GM23338 (cell line): ENCODE data around the gene PKNOX2. TPM values are rescaled to one million over a fixed set of nuclear protein-coding genes. Genes with fewer than 3 reads are reported as not detected.

Experiments
- ATAC-seq: fragments of 200-7000 bp; cut with Tn5 transposase; 3 replicates; pipeline ENCODE4 v1.9.1; 2020
- DNase-seq: peaks from one replicate; pipeline ENCODE4 v3.0.0-alpha.2; 2015; ENCODE audit warnings: low spot score
- H2AFZ ChIP-seq: fragments of 200-600 bp; sonication (generic); 2 replicates; pipeline ENCODE4 v1.8.0; 2016; ENCODE audit warnings: antibody characterized with exemption, mild to moderate bottlenecking, moderate library complexity
- H3F3A ChIP-seq: fragments of 200-600 bp; sonication (generic); replicated peaks from 2 replicates; pipeline ENCODE4 v1.8.0; 2017; ENCODE audit warnings: antibody characterized with exemption, mixed run types, low read depth
- H3K27ac ChIP-seq: fragments of 200-600 bp; sonication (generic); 2 replicates; pipeline ENCODE4 v1.6.1; 2016; ENCODE audit warnings: low read depth
- H3K27me3 ChIP-seq: fragments of 200-600 bp; sonication (generic); 2 replicates; pipeline ENCODE4 v1.8.0; 2016; ENCODE audit warnings: mild to moderate bottlenecking, mixed run types, moderate library complexity; ENCODE audit not compliant: insufficient read depth
- H3K36me3 ChIP-seq: fragments of 200-600 bp; sonication (generic); 2 replicates; pipeline ENCODE4 v1.8.0; 2016; ENCODE audit warnings: mild to moderate bottlenecking; ENCODE audit not compliant: insufficient read depth
- H3K4me1 ChIP-seq: fragments of 200-600 bp; sonication (generic); 2 replicates; pipeline ENCODE4 v1.8.0; 2016; ENCODE audit warnings: mild to moderate bottlenecking, moderate library complexity; ENCODE audit not compliant: insufficient read depth
- H3K4me2 ChIP-seq: fragments of 200-600 bp; sonication (generic); 2 replicates; pipeline ENCODE4 v1.7.1; 2017; ENCODE audit warnings: mixed run types
- H3K4me3 ChIP-seq: fragments of 200-600 bp; sonication (generic); 2 replicates; pipeline ENCODE4 v1.6.1; 2016; ENCODE audit warnings: mixed run types
- H3K79me2 ChIP-seq: fragments of 200-600 bp; sonication (generic); replicated peaks from 2 replicates; pipeline ENCODE4 v1.8.0; 2017; ENCODE audit warnings: mild to moderate bottlenecking; ENCODE audit not compliant: insufficient read depth
- H3K9me2 ChIP-seq: fragments of 200-600 bp; sonication (generic); 2 replicates; pipeline ENCODE4 v1.8.0; 2017; ENCODE audit not compliant: insufficient read depth
- H4K20me1 ChIP-seq: fragments of 200-600 bp; sonication (generic); replicated peaks from 2 replicates; pipeline ENCODE4 v1.8.0; 2017; ENCODE audit warnings: mild to moderate bottlenecking; ENCODE audit not compliant: insufficient read depth
- H3K27ac Mint-ChIP-seq: 2 replicates; pipeline ENCODE4 v1.8.0; 2020; ENCODE audit warnings: inconsistent platforms, mild to moderate bottlenecking, moderate library complexity, mixed read lengths
- H3K27me3 Mint-ChIP-seq: 3 replicates; pipeline ENCODE4 v1.8.0; 2022; ENCODE audit warnings: low read depth, mild to moderate bottlenecking, moderate library complexity, mixed read lengths, inconsistent platforms; ENCODE audit not compliant: insufficient read depth, poor library complexity
- H3K36me3 Mint-ChIP-seq: 3 replicates; pipeline ENCODE4 v1.8.0; 2021; ENCODE audit warnings: low read depth, mild to moderate bottlenecking, inconsistent platforms, moderate library complexity, mixed read lengths
- H3K4me1 Mint-ChIP-seq: 3 replicates; pipeline ENCODE4 v1.8.0; 2020; ENCODE audit warnings: mild to moderate bottlenecking, inconsistent platforms, mixed read lengths
- H3K4me3 Mint-ChIP-seq: 3 replicates; pipeline ENCODE4 v1.8.0; 2021; ENCODE audit warnings: moderate library complexity, mild to moderate bottlenecking, inconsistent platforms, mixed read lengths
- H3K9me3 Mint-ChIP-seq: 3 replicates; pipeline ENCODE4 v1.8.0; 2020; ENCODE audit warnings: moderate library complexity, mild to moderate bottlenecking, inconsistent platforms, mixed read lengths
- CREB1 ChIP-seq: fragments of 250-450 bp; sonication (Bioruptor Pico); IDR thresholded peaks from 2 replicates; pipeline ENCODE4 v1.5.0; 2020; ENCODE audit warnings: low read depth, mild to moderate bottlenecking, moderate library complexity
- CTCF ChIP-seq, 2 experiments: fragments of 200-600 bp in 1 of 2; sonication (generic) in 1 of 2; conservative IDR thresholded peaks; 2 replicates each; pipeline versions ENCODE4 v1.5.1 to v1.6.1; 2016 to 2017; ENCODE audit warnings: antibody characterized with exemption in 2 of 2, low read depth in 2 of 2, mild to moderate bottlenecking in 2 of 2, moderate library complexity in 1 of 2
- EZH2 ChIP-seq: fragments of 200-600 bp; sonication (generic); IDR thresholded peaks from one replicate; pipeline ENCODE4 v1.8.0; 2017; ENCODE audit warnings: antibody characterized with exemption, mild to moderate bottlenecking, low read depth; ENCODE audit not compliant: unreplicated experiment
- EZH2phosphoT487 ChIP-seq: fragments of 200-600 bp; sonication (generic); IDR thresholded peaks from one replicate; pipeline ENCODE4 v1.8.1; 2018; ENCODE audit warnings: antibody characterized with exemption; ENCODE audit not compliant: unreplicated experiment
- JUNB ChIP-seq: IDR thresholded peaks from one replicate; pipeline ENCODE4 v1.6.1; 2016; ENCODE audit warnings: antibody characterized with exemption; ENCODE audit not compliant: unreplicated experiment
- NANOG ChIP-seq: IDR thresholded peaks from 2 replicates; pipeline ENCODE4 v1.6.1; 2016; ENCODE audit warnings: antibody characterized with exemption, borderline replicate concordance
- POLR2AphosphoS5 ChIP-seq: IDR thresholded peaks from 2 replicates; pipeline ENCODE4 v1.6.1; 2016; ENCODE audit warnings: antibody characterized with exemption, low read depth
- REST ChIP-seq: IDR thresholded peaks from one replicate; pipeline ENCODE4 v1.6.1; 2018; ENCODE audit warnings: antibody characterized with exemption; ENCODE audit not compliant: unreplicated experiment
- STAT1 ChIP-seq: IDR thresholded peaks from one replicate; pipeline ENCODE4 v1.6.1; 2016; ENCODE audit warnings: antibody characterized with exemption; ENCODE audit not compliant: unreplicated experiment
- ZNF114 ChIP-seq: fragments of 250-450 bp; sonication (Bioruptor Pico); IDR thresholded peaks from 2 replicates; pipeline ENCODE4 v1.5.0; 2020; ENCODE audit warnings: mild to moderate bottlenecking, moderate library complexity
- ZNF331 ChIP-seq: fragments of 250-450 bp; sonication (Bioruptor Pico); IDR thresholded peaks from 2 replicates; pipeline ENCODE4 v1.5.0; 2020; ENCODE audit warnings: low read depth, mild to moderate bottlenecking, moderate library complexity
- ZNF462 ChIP-seq: fragments of 250-450 bp; sonication (Bioruptor Pico); IDR thresholded peaks from 2 replicates; pipeline ENCODE4 v1.5.0; 2020; ENCODE audit warnings: mild to moderate bottlenecking, moderate library complexity
- polyA plus RNA-seq: library from polyadenylated mRNA; unstranded; fragments of >200 nt; fragmentation: Nextera tagmentation; extraction: Ambion mirVana; gene quantifications from 2 replicates; pipeline ENCODE4 v1.2.1, GENCODE V29; 2016
- total RNA-seq: library from RNA; depleted of rRNA; stranded (reverse); fragments of >200 nt; shearing (Covaris generic); gene quantifications from 2 replicates; pipeline ENCODE4 v1.2.3, GENCODE V29; 2014
- TF ChIP-seq, protein P1 (sequence below): IDR thresholded peaks from 2 replicates; pipeline ENCODE4 v1.6.1; 2016; ENCODE audit warnings: antibody characterized with exemption

The PKNOX2 gene
- total and polyA plus RNA-seq, 2 experiments from 2014 or later, result 0.42 to 0.83 TPM

DNA sequence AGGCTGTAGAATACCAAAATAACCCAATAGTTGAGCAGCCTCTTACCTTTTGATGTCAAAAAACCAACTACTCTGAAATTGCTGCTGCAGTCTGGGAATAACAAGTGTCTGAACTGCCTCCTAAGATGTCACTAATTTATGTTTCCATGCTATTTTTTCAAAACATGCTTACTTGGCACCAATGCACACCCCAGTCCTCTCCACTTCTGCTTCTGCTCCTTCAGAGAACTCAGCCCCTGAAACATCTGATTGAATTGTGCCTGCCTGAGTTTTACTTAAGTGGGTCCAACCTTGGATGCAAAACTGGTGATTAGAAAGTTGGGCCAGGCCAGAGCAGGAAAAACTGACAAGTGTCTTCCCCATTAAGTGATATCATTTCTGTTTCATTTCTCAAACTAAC is 28.6 kb upstream of the PKNOX2 start (continued):
- no peak for TF ChIP-seq POLR2AphosphoS5

GRCh38 chr11:125138966-125139365 is 25.6 kb upstream of the PKNOX2 start:
- Mint-ChIP-seq H3K27me3 (peaks cover 48% of the 10 kb centered on the region), H3K4me3 (no peak overlapping the region), H3K4me1 (peaks cover 49% of the 10 kb centered on the region), H3K9me3 (no peaks in the 10 kb centered on the region), H3K27ac (no peak overlapping the region), H3K36me3 (no peaks in the 10 kb centered on the region)
- H3K4me1 ChIP-seq, result peaks cover 32% of the 10 kb centered on the region
- no peaks in the 10 kb centered on the region for H3F3A ChIP-seq
- TF ChIP-seq JUNB, result no peak
- TF ChIP-seq STAT1, result no peak
- TF ChIP-seq REST, result no peak
- no peak for TF ChIP-seq POLR2AphosphoS5
- no peak for TF ChIP-seq ZNF331
- no peak for TF ChIP-seq CTCF (conservative IDR thresholded peaks at IDR 0.05; ENCODE audit: low read depth in 2 of 2)
- TF ChIP-seq ZNF114 (CRISPR knock-in tag), result no peak
- no peak for TF ChIP-seq ZNF462 (CRISPR knock-in tag)
- no peak for TF ChIP-seq EZH2
- no peak for TF ChIP-seq EZH2phosphoT487
- TF ChIP-seq, protein P1, sequence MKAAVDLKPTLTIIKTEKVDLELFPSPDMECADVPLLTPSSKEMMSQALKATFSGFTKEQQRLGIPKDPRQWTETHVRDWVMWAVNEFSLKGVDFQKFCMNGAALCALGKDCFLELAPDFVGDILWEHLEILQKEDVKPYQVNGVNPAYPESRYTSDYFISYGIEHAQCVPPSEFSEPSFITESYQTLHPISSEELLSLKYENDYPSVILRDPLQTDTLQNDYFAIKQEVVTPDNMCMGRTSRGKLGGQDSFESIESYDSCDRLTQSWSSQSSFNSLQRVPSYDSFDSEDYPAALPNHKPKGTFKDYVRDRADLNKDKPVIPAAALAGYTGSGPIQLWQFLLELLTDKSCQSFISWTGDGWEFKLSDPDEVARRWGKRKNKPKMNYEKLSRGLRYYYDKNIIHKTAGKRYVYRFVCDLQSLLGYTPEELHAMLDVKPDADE, result no peak
- no peak for TF ChIP-seq NANOG
- TF ChIP-seq CREB1 (CRISPR knock-in tag), result no peak
- H3K4me2 ChIP-seq, result no peak overlapping the region
- no peaks in the 10 kb centered on the region for H3K9me2 ChIP-seq
- no peak overlapping the region for H3K4me3 ChIP-seq
- no peak overlapping the region for H2AFZ ChIP-seq
- H3K27me3 ChIP-seq, result peaks cover 58% of the 10 kb centered on the region
- no peak overlapping the region for H3K27ac ChIP-seq
- no peak for DNase-seq
- H3K36me3 ChIP-seq, result no peaks in the 10 kb centered on the region
- no peaks in the 10 kb centered on the region for H3K79me2 ChIP-seq
- no peaks in the 10 kb centered on the region for H4K20me1 ChIP-seq
- ATAC-seq, result no peak
